OCI-LY7 (cell line): ENCODE measurements around the gene KCNAB2.

Experiments
- EZH2phosphoT487 ChIP-seq: fragments of 200-600 bp; sonication (generic); IDR thresholded peaks from 2 replicates; pipeline ENCODE4 v1.6.1; 2018; ENCODE audit warnings: low read depth, borderline replicate concordance, mild to moderate bottlenecking, mixed run types, antibody characterized with exemption, low read length, moderate library complexity, mixed read lengths
- TF ChIP-seq, protein P1 (sequence below): fragments of 200-600 bp; sonication (generic); conservative IDR thresholded peaks from 2 replicates; pipeline ENCODE4 v1.5.1; 2014; ENCODE audit warnings: mild to moderate bottlenecking, antibody characterized with exemption, low read length, moderate library complexity, mixed read lengths

DNA sequence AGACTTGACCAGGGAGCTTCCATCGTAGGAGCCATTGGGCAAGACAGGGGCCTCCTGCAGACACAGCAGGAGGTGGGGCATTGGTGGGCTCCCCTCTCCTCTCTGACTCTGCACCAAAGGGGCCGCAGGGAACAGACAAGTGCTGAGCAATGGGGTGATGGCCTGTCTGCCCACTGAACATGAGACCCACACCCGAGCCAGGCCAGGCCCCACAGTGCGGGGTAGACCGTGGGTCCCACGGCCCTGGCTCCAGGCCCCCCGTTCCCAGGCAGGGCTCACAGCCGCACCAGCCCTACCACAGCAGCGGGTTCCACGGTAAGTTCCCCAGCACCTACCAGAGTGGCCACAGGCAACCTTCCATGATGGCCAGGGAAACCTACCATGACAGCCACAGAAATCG, 88.5 kb downstream of the KCNAB2 start:
- TF ChIP-seq, protein P1, sequence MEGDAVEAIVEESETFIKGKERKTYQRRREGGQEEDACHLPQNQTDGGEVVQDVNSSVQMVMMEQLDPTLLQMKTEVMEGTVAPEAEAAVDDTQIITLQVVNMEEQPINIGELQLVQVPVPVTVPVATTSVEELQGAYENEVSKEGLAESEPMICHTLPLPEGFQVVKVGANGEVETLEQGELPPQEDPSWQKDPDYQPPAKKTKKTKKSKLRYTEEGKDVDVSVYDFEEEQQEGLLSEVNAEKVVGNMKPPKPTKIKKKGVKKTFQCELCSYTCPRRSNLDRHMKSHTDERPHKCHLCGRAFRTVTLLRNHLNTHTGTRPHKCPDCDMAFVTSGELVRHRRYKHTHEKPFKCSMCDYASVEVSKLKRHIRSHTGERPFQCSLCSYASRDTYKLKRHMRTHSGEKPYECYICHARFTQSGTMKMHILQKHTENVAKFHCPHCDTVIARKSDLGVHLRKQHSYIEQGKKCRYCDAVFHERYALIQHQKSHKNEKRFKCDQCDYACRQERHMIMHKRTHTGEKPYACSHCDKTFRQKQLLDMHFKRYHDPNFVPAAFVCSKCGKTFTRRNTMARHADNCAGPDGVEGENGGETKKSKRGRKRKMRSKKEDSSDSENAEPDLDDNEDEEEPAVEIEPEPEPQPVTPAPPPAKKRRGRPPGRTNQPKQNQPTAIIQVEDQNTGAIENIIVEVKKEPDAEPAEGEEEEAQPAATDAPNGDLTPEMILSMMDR = no peak
- TF ChIP-seq EZH2phosphoT487 = no peak
